ENCODE data around the gene ODF4.

GRCh38 chr17:8392674-8393469, 53.2 kb downstream of the ODF4 start:
- TF ChIP-seq POLR2A (IDR thresholded peaks at IDR 0.05; ENCODE audit: low read depth, low read length) (no peak), POLR2AphosphoS5 (IDR thresholded peaks at IDR 0.05; ENCODE audit: low read depth, low read length) (no peak), SPI1 (IDR thresholded peaks at IDR 0.05; ENCODE audit: low read depth, low read length) (no peak), TAF1 (IDR thresholded peaks at IDR 0.05; ENCODE audit: low read depth, low read length) (no peak), POU2F2 (IDR thresholded peaks at IDR 0.05; ENCODE audit: low read depth, low read length) (no peak), PAX5 (IDR thresholded peaks at IDR 0.05; ENCODE audit: insufficient read depth, low read length, severe bottlenecking) (no peak)
